HEK293 (cell line): ENCODE measurements around the gene RAI14.

Experiments used
- HIC1 ChIP-seq: fragments of 450-650 bp; formaldehyde crosslinking; IDR thresholded peaks from 2 replicates; pipeline ENCODE4 v1.5.1; 2016; ENCODE audit warnings: missing biosample characterization, missing genetic modification characterization
- HOXC10 ChIP-seq: sonication (generic); formaldehyde crosslinking; IDR thresholded peaks from 2 replicates; pipeline ENCODE4 v1.8.1; 2023; ENCODE audit warnings: mild to moderate bottlenecking, missing genetic modification reagents
- PRDM1 ChIP-seq: fragments of 450-650 bp; formaldehyde crosslinking; IDR thresholded peaks from 2 replicates; pipeline ENCODE4; 2016; ENCODE audit warnings: missing biosample characterization, missing genetic modification characterization
- PRDM10 ChIP-seq: fragments of 450-650 bp; formaldehyde crosslinking; IDR thresholded peaks from 2 replicates; pipeline ENCODE4 v1.5.1; 2016; ENCODE audit warnings: missing biosample characterization, missing genetic modification characterization
- SP3 ChIP-seq: fragments of 450-650 bp; formaldehyde crosslinking; IDR thresholded peaks from 2 replicates; pipeline ENCODE4 v1.5.1; 2016; ENCODE audit warnings: missing biosample characterization, missing genetic modification characterization
- SP7 ChIP-seq: fragments of 450-650 bp; formaldehyde crosslinking; IDR thresholded peaks from 2 replicates; pipeline ENCODE4 v1.5.1; 2016; ENCODE audit warnings: missing biosample characterization, missing genetic modification characterization
- ZBTB11 ChIP-seq: fragments of 450-650 bp; formaldehyde crosslinking; conservative IDR thresholded peaks from 2 replicates; pipeline ENCODE4 v1.5.1; 2016; ENCODE audit warnings: low read depth, missing biosample characterization, missing genetic modification characterization
- ZBTB44 ChIP-seq: fragments of 450-650 bp; IDR thresholded peaks from 2 replicates; pipeline ENCODE4 v1.5.1; 2018; ENCODE audit warnings: missing biosample characterization, mild to moderate bottlenecking, missing genetic modification characterization
- ZBTB8A ChIP-seq: fragments of 450-650 bp; formaldehyde crosslinking; IDR thresholded peaks from 2 replicates; pipeline ENCODE4 v1.5.1; 2016; ENCODE audit warnings: missing biosample characterization, missing genetic modification characterization
- ZFP69B ChIP-seq: fragments of 450-650 bp; formaldehyde crosslinking; IDR thresholded peaks from 2 replicates; pipeline ENCODE4 v1.5.1; 2016; ENCODE audit warnings: missing biosample characterization, missing genetic modification characterization
- ZNF157 ChIP-seq: fragments of 450-650 bp; formaldehyde crosslinking; IDR thresholded peaks from 2 replicates; pipeline ENCODE4 v1.5.1; 2016; ENCODE audit warnings: missing biosample characterization, missing genetic modification characterization
- ZNF184 ChIP-seq: fragments of 450-650 bp; IDR thresholded peaks from 2 replicates; pipeline ENCODE4 v1.5.1; 2018; ENCODE audit warnings: missing biosample characterization, mild to moderate bottlenecking, missing genetic modification characterization
- ZNF19 ChIP-seq: fragments of 450-650 bp; formaldehyde crosslinking; IDR thresholded peaks from 2 replicates; pipeline ENCODE4; 2016; ENCODE audit warnings: missing biosample characterization, missing genetic modification characterization, low read depth
- ZNF24 ChIP-seq: fragments of 450-650 bp; formaldehyde crosslinking; IDR thresholded peaks from 2 replicates; pipeline ENCODE4 v1.5.1; 2016; ENCODE audit warnings: missing biosample characterization, missing genetic modification characterization
- ZNF292 ChIP-seq: fragments of 450-650 bp; formaldehyde crosslinking; IDR thresholded peaks from 2 replicates; pipeline ENCODE4 v1.5.1; 2016; ENCODE audit warnings: low read depth, missing biosample characterization, missing genetic modification characterization, borderline replicate concordance
- ZNF335 ChIP-seq: fragments of 450-650 bp; formaldehyde crosslinking; conservative IDR thresholded peaks from 2 replicates; pipeline ENCODE4 v1.5.1; 2016; ENCODE audit warnings: missing biosample characterization, missing genetic modification characterization
- ZNF501 ChIP-seq: fragments of 450-650 bp; formaldehyde crosslinking; IDR thresholded peaks from 2 replicates; pipeline ENCODE4 v1.5.1; 2016; ENCODE audit warnings: missing biosample characterization, missing genetic modification characterization
- ZNF549 ChIP-seq: fragments of 450-650 bp; IDR thresholded peaks from 2 replicates; pipeline ENCODE4 v1.5.1; 2018; ENCODE audit warnings: missing biosample characterization, missing genetic modification characterization, mild to moderate bottlenecking, inconsistent platforms, moderate library complexity
- ZNF561 ChIP-seq: fragments of 450-650 bp; IDR thresholded peaks from 2 replicates; pipeline ENCODE4 v1.5.1; 2018; ENCODE audit warnings: missing biosample characterization, missing genetic modification characterization, borderline replicate concordance
- ZNF580 ChIP-seq: fragments of 450-650 bp; formaldehyde crosslinking; IDR thresholded peaks from 2 replicates; pipeline ENCODE4 v1.5.1; 2016; ENCODE audit warnings: missing biosample characterization, missing genetic modification characterization
- ZNF585B ChIP-seq: fragments of 450-650 bp; formaldehyde crosslinking; IDR thresholded peaks from 2 replicates; pipeline ENCODE4 v1.5.1; 2016; ENCODE audit warnings: missing biosample characterization, missing genetic modification characterization
- ZNF664 ChIP-seq: fragments of 450-650 bp; formaldehyde crosslinking; IDR thresholded peaks from 2 replicates; pipeline ENCODE4 v1.5.1; 2016; ENCODE audit warnings: missing biosample characterization, missing genetic modification characterization
- ZNF670 ChIP-seq: fragments of 450-650 bp; formaldehyde crosslinking; IDR thresholded peaks from 2 replicates; pipeline ENCODE4 v1.5.1; 2016; ENCODE audit warnings: missing biosample characterization, missing genetic modification characterization, low read depth
- ZNF692 ChIP-seq: fragments of 450-650 bp; formaldehyde crosslinking; IDR thresholded peaks from 2 replicates; pipeline ENCODE4 v1.5.1; 2016; ENCODE audit warnings: missing biosample characterization, missing genetic modification characterization
- ZNF707 ChIP-seq: fragments of 450-650 bp; formaldehyde crosslinking; IDR thresholded peaks from 2 replicates; pipeline ENCODE4 v1.5.1; 2016; ENCODE audit warnings: missing biosample characterization, missing genetic modification characterization
- ZNF791 ChIP-seq: fragments of 450-650 bp; formaldehyde crosslinking; IDR thresholded peaks from 2 replicates; pipeline ENCODE4 v1.5.1; 2016; ENCODE audit warnings: missing biosample characterization, missing genetic modification characterization
- ZNF837 ChIP-seq: fragments of 450-650 bp; formaldehyde crosslinking; IDR thresholded peaks from 2 replicates; pipeline ENCODE4 v1.5.1; 2016; ENCODE audit warnings: missing biosample characterization, missing genetic modification characterization
- ZSCAN23 ChIP-seq: fragments of 450-650 bp; formaldehyde crosslinking; IDR thresholded peaks from 2 replicates; pipeline ENCODE4 v1.5.1; 2016; ENCODE audit warnings: missing biosample characterization, missing genetic modification characterization

Gene RAI14

GRCh38 chr5:34655354-34655991 lies 655 bp upstream of the RAI14 start (continued):
- peak; percentile 97 for TF ChIP-seq PRDM10 (tag by site-specific recombination)
- peak; percentile 52; the same call in 1 of the 2 replicates for TF ChIP-seq SP7 (tag by site-specific recombination)
- TF ChIP-seq ZNF24 (tag by site-specific recombination), result 0 out of 2 replicates have a peak, but pooled peaks have one; percentile 15
- TF ChIP-seq ZNF19 (tag by site-specific recombination), result no peak
- no peak for TF ChIP-seq ZSCAN23 (tag by site-specific recombination)
- TF ChIP-seq ZBTB8A (tag by site-specific recombination), result no peak
- 0 out of 2 replicates have a peak, but pooled peaks have one; percentile 4 for TF ChIP-seq ZNF580 (tag by site-specific recombination)
- TF ChIP-seq ZNF707 (tag by site-specific recombination), result no peak
- no peak for TF ChIP-seq ZNF837 (tag by site-specific recombination)
- TF ChIP-seq ZNF791 (tag by site-specific recombination), result no peak
- TF ChIP-seq ZNF670 (tag by site-specific recombination), result no peak
- no peak for TF ChIP-seq ZNF292
- peak; percentile 73 for TF ChIP-seq ZNF549 (tag by site-specific recombination)
- TF ChIP-seq ZBTB11 (tag by site-specific recombination), result no peak
- TF ChIP-seq ZNF585B (tag by site-specific recombination), result no peak
- TF ChIP-seq ZBTB44 (tag by site-specific recombination), result 0 out of 2 replicates have a peak, but pooled peaks have one; percentile 4
- no peak for TF ChIP-seq HOXC10 (CRISPR knock-in tag)
- 0 out of 2 replicates have a peak, but pooled peaks have one; percentile 16 for TF ChIP-seq SP3 (tag by site-specific recombination)
- TF ChIP-seq PRDM1 (tag by site-specific recombination), result peak; percentile 68; the same call in 1 of the 2 replicates
- TF ChIP-seq ZNF184 (tag by site-specific recombination), result peak; percentile 64; the same call in 1 of the 2 replicates
- TF ChIP-seq ZNF561 (tag by site-specific recombination), result no peak
- no peak for TF ChIP-seq ZNF157 (tag by site-specific recombination)
- TF ChIP-seq ZFP69B (tag by site-specific recombination), result 0 out of 2 replicates have a peak, but pooled peaks have one; percentile 26
- TF ChIP-seq ZNF501 (tag by site-specific recombination), result 0 out of 2 replicates have a peak, but pooled peaks have one; percentile 81
- peak; percentile 19; the same call in 1 of the 2 replicates for TF ChIP-seq ZNF664 (tag by site-specific recombination)
- TF ChIP-seq HIC1 (tag by site-specific recombination), result no peak
- TF ChIP-seq ZNF692 (tag by site-specific recombination), result no peak
- peak; percentile 82 for TF ChIP-seq ZNF335 (tag by site-specific recombination)
